ENCODE data around the gene AOX1.

DNA sequence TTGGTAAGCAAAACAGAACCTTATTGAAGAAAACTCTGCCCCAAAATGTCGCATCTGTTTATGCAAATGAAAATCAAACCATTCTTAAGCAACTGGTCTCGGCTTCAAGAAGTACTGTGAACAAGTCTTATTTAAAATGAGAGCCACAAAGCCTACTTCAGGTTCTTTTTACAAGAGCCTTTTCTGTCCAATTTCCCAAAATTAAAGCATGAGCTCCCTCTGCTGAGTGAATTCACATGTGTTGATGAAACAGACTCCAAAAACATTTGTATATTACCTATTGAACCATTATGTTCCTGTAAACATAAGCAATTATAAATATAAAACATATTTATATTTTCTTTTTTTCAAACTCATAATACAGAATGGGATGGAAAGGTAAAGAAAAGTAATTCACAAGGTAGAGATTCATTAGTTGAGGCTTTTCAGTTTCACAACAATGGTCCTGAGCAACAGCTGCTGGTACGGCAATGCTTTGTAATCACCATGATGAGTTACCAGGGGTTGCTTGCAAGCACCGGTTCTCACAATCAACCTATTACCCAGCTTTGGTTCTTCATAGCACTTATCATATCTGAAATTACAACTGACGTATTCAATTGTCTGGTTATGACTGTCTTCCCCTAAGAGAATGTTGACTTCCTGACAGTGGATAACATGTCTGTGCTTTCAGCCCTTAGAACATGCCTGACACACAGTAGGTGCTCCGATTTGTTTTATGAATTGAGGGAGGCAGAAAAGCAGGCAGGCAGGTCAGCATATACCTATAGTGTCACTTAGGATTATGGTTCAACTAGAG is 117.5 kb downstream of the AOX1 start:
- no peak for TF ChIP-seq POLR2A (IDR thresholded peaks at IDR 0.05; ENCODE audit: control extremely low read depth in 1 of 2, low read depth in 2 of 2, low read length in 2 of 2)
- TF ChIP-seq, protein P1, sequence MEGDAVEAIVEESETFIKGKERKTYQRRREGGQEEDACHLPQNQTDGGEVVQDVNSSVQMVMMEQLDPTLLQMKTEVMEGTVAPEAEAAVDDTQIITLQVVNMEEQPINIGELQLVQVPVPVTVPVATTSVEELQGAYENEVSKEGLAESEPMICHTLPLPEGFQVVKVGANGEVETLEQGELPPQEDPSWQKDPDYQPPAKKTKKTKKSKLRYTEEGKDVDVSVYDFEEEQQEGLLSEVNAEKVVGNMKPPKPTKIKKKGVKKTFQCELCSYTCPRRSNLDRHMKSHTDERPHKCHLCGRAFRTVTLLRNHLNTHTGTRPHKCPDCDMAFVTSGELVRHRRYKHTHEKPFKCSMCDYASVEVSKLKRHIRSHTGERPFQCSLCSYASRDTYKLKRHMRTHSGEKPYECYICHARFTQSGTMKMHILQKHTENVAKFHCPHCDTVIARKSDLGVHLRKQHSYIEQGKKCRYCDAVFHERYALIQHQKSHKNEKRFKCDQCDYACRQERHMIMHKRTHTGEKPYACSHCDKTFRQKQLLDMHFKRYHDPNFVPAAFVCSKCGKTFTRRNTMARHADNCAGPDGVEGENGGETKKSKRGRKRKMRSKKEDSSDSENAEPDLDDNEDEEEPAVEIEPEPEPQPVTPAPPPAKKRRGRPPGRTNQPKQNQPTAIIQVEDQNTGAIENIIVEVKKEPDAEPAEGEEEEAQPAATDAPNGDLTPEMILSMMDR (IDR thresholded peaks at IDR 0.05; ENCODE audit: control extremely low read depth in 1 of 3, insufficient read depth in 1 of 3, low read depth in 1 of 3, low read length in 3 of 3) = peak in 1 of 3 experiments; percentile 50; a peak in 1 of 4 replicates
- TF ChIP-seq USF2 (IDR thresholded peaks at IDR 0.05; ENCODE audit: low read length) = no peak
- no peak for TF ChIP-seq BACH1 (IDR thresholded peaks at IDR 0.05; ENCODE audit: low read length)
- TF ChIP-seq SAP30 (IDR thresholded peaks at IDR 0.05; ENCODE audit: insufficient read depth, insufficient replicate concordance, low read length) = no peak
- TF ChIP-seq EZH2 (IDR thresholded peaks at IDR 0.05; ENCODE audit: low read depth, low read length, severe bottlenecking) = no peak
- no peak for TF ChIP-seq CBX8 (IDR thresholded peaks at IDR 0.05; ENCODE audit: borderline replicate concordance, low read depth, low read length)
- no peak for TF ChIP-seq KDM4A (IDR thresholded peaks at IDR 0.05; ENCODE audit: low read depth, low read length, severe bottlenecking)
- TF ChIP-seq, protein P2, sequence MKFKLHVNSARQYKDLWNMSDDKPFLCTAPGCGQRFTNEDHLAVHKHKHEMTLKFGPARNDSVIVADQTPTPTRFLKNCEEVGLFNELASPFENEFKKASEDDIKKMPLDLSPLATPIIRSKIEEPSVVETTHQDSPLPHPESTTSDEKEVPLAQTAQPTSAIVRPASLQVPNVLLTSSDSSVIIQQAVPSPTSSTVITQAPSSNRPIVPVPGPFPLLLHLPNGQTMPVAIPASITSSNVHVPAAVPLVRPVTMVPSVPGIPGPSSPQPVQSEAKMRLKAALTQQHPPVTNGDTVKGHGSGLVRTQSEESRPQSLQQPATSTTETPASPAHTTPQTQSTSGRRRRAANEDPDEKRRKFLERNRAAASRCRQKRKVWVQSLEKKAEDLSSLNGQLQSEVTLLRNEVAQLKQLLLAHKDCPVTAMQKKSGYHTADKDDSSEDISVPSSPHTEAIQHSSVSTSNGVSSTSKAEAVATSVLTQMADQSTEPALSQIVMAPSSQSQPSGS (IDR thresholded peaks at IDR 0.05; ENCODE audit: low read length) = no peak
- peak; percentile 73 to 81 for TF ChIP-seq RAD21 (IDR thresholded peaks at IDR 0.05 in 1 of 2, conservative IDR thresholded peaks at IDR 0.05 in 1 of 2; ENCODE audit: low read depth in 2 of 2, low read length in 2 of 2)
- TF ChIP-seq YY1 (IDR thresholded peaks at IDR 0.05; ENCODE audit: low read depth, low read length) = no peak
- no peak for TF ChIP-seq SP4 (IDR thresholded peaks at IDR 0.05; ENCODE audit: low read length)
